ENCODE data around the gene TNFRSF19.
"Not testable (repeated sequence)": the region's sequence is repeated elsewhere in the genome, so short reads cannot be mapped to it uniquely, and the experiment has no call there.

TNFRSF19 gene

GRCh38 chr13:23593148-23593547 lies 22.9 kb downstream of the TNFRSF19 start:
- Histone ChIP-seq H3K27me3 (ENCODE audit: insufficient read depth, poor library complexity, severe bottlenecking) (no peaks in the 10 kb centered on the region), H3K4me3 (replicated peaks; ENCODE audit: insufficient read depth, low read length) (no peak overlapping the region), H3K27ac (replicated peaks) (no peak overlapping the region)
- TF ChIP-seq REST (IDR thresholded peaks at IDR 0.05; ENCODE audit: insufficient replicate concordance, low read depth) (no peak), POLR2AphosphoS5 (IDR thresholded peaks at IDR 0.05; ENCODE audit: low read depth) (no peak), SPI1 (IDR thresholded peaks at IDR 0.05; ENCODE audit: borderline replicate concordance, low read depth) (no peak), CTCF (IDR thresholded peaks at IDR 0.05; ENCODE audit: insufficient read depth, low read length) (no peak), GABPA (IDR thresholded peaks at IDR 0.05; ENCODE audit: low read depth) (no peak)
- no peak for DNase-seq (ENCODE audit: low read depth in 1 of 2, low spot score in 1 of 2)

- not testable (repeated sequence) for DNase-seq (ENCODE audit: low read depth in 1 of 2, low spot score in 1 of 2)
Measured at GRCh38 chr13:23594290-23594689, 24.1 kb downstream of the TNFRSF19 start.

GRCh38 chr13:23598369-23598768 lies 28.2 kb downstream of the TNFRSF19 start:
- H3K27ac ChIP-seq (replicated peaks), result no peak overlapping the region
- DNase-seq (ENCODE audit: low read depth in 1 of 2, low spot score in 1 of 2), result no peak
- H3K27me3 ChIP-seq (ENCODE audit: insufficient read depth, poor library complexity, severe bottlenecking), result peaks cover 2% of the 10 kb centered on the region
- H3K4me3 ChIP-seq (replicated peaks; ENCODE audit: insufficient read depth, low read length), result no peak overlapping the region
- TF ChIP-seq CTCF (IDR thresholded peaks at IDR 0.05; ENCODE audit: insufficient read depth, low read length) (no peak), POLR2AphosphoS5 (IDR thresholded peaks at IDR 0.05; ENCODE audit: low read depth) (no peak), REST (IDR thresholded peaks at IDR 0.05; ENCODE audit: insufficient replicate concordance, low read depth) (no peak), GABPA (IDR thresholded peaks at IDR 0.05; ENCODE audit: low read depth) (no peak), SPI1 (IDR thresholded peaks at IDR 0.05; ENCODE audit: borderline replicate concordance, low read depth) (no peak)

More at GRCh38 chr13:23594290-23594689, 24.1 kb downstream of the TNFRSF19 start:
- H3K4me3 ChIP-seq (replicated peaks; ENCODE audit: insufficient read depth, low read length); H3K27ac ChIP-seq (replicated peaks); H3K27me3 ChIP-seq (ENCODE audit: insufficient read depth, poor library complexity, severe bottlenecking): not testable (repeated sequence)

GRCh38 chr13:23599083-23599925 lies 29.1 kb downstream of the TNFRSF19 start:
- H3K27me3 ChIP-seq (ENCODE audit: insufficient read depth, poor library complexity, severe bottlenecking), result peaks cover 2% of the 10 kb centered on the region
- no peak for DNase-seq (ENCODE audit: low read depth in 1 of 2, low spot score in 1 of 2)
- TF ChIP-seq GABPA (IDR thresholded peaks at IDR 0.05; ENCODE audit: low read depth) (no peak), REST (IDR thresholded peaks at IDR 0.05; ENCODE audit: insufficient replicate concordance, low read depth) (no peak), POLR2AphosphoS5 (IDR thresholded peaks at IDR 0.05; ENCODE audit: low read depth) (no peak), SPI1 (IDR thresholded peaks at IDR 0.05; ENCODE audit: borderline replicate concordance, low read depth) (no peak), CTCF (IDR thresholded peaks at IDR 0.05; ENCODE audit: insufficient read depth, low read length) (no peak)
- H3K27ac ChIP-seq (replicated peaks), result no peak overlapping the region
- H3K4me3 ChIP-seq (replicated peaks; ENCODE audit: insufficient read depth, low read length), result no peak overlapping the region
